ENCODE measurements around the gene SERGEF.
"Not testable (repeated sequence)": the region's sequence is repeated elsewhere in the genome, so short reads cannot be mapped to it uniquely, and the experiment has no call there.

Gene SERGEF

GRCh38 chr11:18001191-18001590 lies 11.7 kb downstream of the SERGEF start:
- Histone ChIP-seq H3K27ac (no peak overlapping the region), H3K36me3 (peaks cover 95% of the 10 kb centered on the region), H3K4me1 (no peaks in the 10 kb centered on the region), H4K20me1 (no peaks in the 10 kb centered on the region), H3K27me3 (no peaks in the 10 kb centered on the region), H3K4me2 (no peak overlapping the region), H3K4me3 (no peak overlapping the region), H3K9me3 (no peaks in the 10 kb centered on the region), H3K9ac (no peak overlapping the region)
- TF ChIP-seq Cebpa-rat (IDR thresholded peaks at IDR 0.05), result no peak

GRCh38 chr11:18000760-18001159 lies 12.1 kb downstream of the SERGEF start:
- H3K4me1 ChIP-seq, result no peaks in the 10 kb centered on the region
- no peaks in the 10 kb centered on the region for H3K27me3 ChIP-seq
- H3K9me3 ChIP-seq, result no peaks in the 10 kb centered on the region
- no peak overlapping the region for H3K4me3 ChIP-seq
- H3K9ac ChIP-seq, result no peak overlapping the region
- H4K20me1 ChIP-seq, result no peaks in the 10 kb centered on the region
- no peak overlapping the region for H3K27ac ChIP-seq
- TF ChIP-seq Cebpa-rat (IDR thresholded peaks at IDR 0.05), result no peak
- no peak overlapping the region for H3K4me2 ChIP-seq
- peaks cover 95% of the 10 kb centered on the region for H3K36me3 ChIP-seq

GRCh38 chr11:18000128-18000527 lies 12.7 kb downstream of the SERGEF start:
- not testable (repeated sequence) for H3K4me2 ChIP-seq, H3K9ac ChIP-seq, H4K20me1 ChIP-seq, H3K4me1 ChIP-seq, H3K27ac ChIP-seq, H3K4me3 ChIP-seq, H3K9me3 ChIP-seq, H3K27me3 ChIP-seq
- peaks cover 95% of the 10 kb centered on the region for H3K36me3 ChIP-seq

- H4K20me1 ChIP-seq, result no peaks in the 10 kb centered on the region
- H3K27ac ChIP-seq, result no peak overlapping the region
- H3K9me3 ChIP-seq, result no peaks in the 10 kb centered on the region
- H3K4me3 ChIP-seq, result no peak overlapping the region
- peaks cover 79% of the 10 kb centered on the region for H3K36me3 ChIP-seq
- no peak for TF ChIP-seq Cebpa-rat (IDR thresholded peaks at IDR 0.05)
- no peak overlapping the region for H3K9ac ChIP-seq
- H3K27me3 ChIP-seq, result no peaks in the 10 kb centered on the region
- H3K4me2 ChIP-seq, result no peak overlapping the region
- no peaks in the 10 kb centered on the region for H3K4me1 ChIP-seq
Observed at GRCh38 chr11:17992916-17993315, 19.9 kb downstream of the SERGEF start.

GRCh38 chr11:17991783-17992433 lies 20.9 kb downstream of the SERGEF start:
- no peak for TF ChIP-seq Cebpa-rat (IDR thresholded peaks at IDR 0.05)
- Histone ChIP-seq H4K20me1 (no peaks in the 10 kb centered on the region), H3K9ac (no peak overlapping the region), H3K4me1 (no peaks in the 10 kb centered on the region), H3K27ac (no peak overlapping the region), H3K9me3 (no peaks in the 10 kb centered on the region), H3K4me3 (no peak overlapping the region), H3K36me3 (peaks cover 82% of the 10 kb centered on the region), H3K27me3 (no peaks in the 10 kb centered on the region), H3K4me2 (no peak overlapping the region)

- H3K36me3 ChIP-seq, result peaks cover 84% of the 10 kb centered on the region
- H3K4me1 ChIP-seq, result no peaks in the 10 kb centered on the region
- no peak for TF ChIP-seq Cebpa-rat (IDR thresholded peaks at IDR 0.05)
- no peak overlapping the region for H3K4me3 ChIP-seq
- no peaks in the 10 kb centered on the region for H3K9me3 ChIP-seq
- H4K20me1 ChIP-seq, result no peaks in the 10 kb centered on the region
- no peaks in the 10 kb centered on the region for H3K27me3 ChIP-seq
- H3K4me2 ChIP-seq, result no peak overlapping the region
- no peak overlapping the region for H3K27ac ChIP-seq
- H3K9ac ChIP-seq, result no peak overlapping the region
Observed at GRCh38 chr11:17989306-17989705, 23.5 kb downstream of the SERGEF start.

GRCh38 chr11:17988465-17988864 lies 24.4 kb downstream of the SERGEF start:
- TF ChIP-seq Cebpa-rat (IDR thresholded peaks at IDR 0.05), result no peak
- Histone ChIP-seq H3K4me3 (no peak overlapping the region), H3K4me2 (no peak overlapping the region), H3K9me3 (no peaks in the 10 kb centered on the region), H3K27me3 (no peaks in the 10 kb centered on the region), H3K4me1 (no peaks in the 10 kb centered on the region), H3K9ac (no peak overlapping the region), H4K20me1 (no peaks in the 10 kb centered on the region), H3K36me3 (peaks cover 84% of the 10 kb centered on the region), H3K27ac (no peak overlapping the region)

- no peak for TF ChIP-seq Cebpa-rat (IDR thresholded peaks at IDR 0.05)
- Histone ChIP-seq H3K27ac (no peak overlapping the region), H3K9ac (no peak overlapping the region), H4K20me1 (no peaks in the 10 kb centered on the region), H3K9me3 (no peaks in the 10 kb centered on the region), H3K27me3 (no peaks in the 10 kb centered on the region), H3K36me3 (peaks cover 84% of the 10 kb centered on the region), H3K4me2 (no peak overlapping the region), H3K4me3 (no peak overlapping the region), H3K4me1 (no peaks in the 10 kb centered on the region)
Observed at GRCh38 chr11:17987826-17988225, 25.0 kb downstream of the SERGEF start.

GRCh38 chr11:17986711-17987220 lies 26.1 kb downstream of the SERGEF start:
- no peaks in the 10 kb centered on the region for H3K27me3 ChIP-seq
- no peaks in the 10 kb centered on the region for H3K9me3 ChIP-seq
- H3K4me3 ChIP-seq, result no peak overlapping the region
- H3K9ac ChIP-seq, result no peak overlapping the region
- peaks cover 84% of the 10 kb centered on the region for H3K36me3 ChIP-seq
- no peaks in the 10 kb centered on the region for H4K20me1 ChIP-seq
- TF ChIP-seq Cebpa-rat (IDR thresholded peaks at IDR 0.05), result no peak
- no peaks in the 10 kb centered on the region for H3K4me1 ChIP-seq
- H3K4me2 ChIP-seq, result no peak overlapping the region
- no peak overlapping the region for H3K27ac ChIP-seq

GRCh38 chr11:17986007-17986710 lies 26.7 kb downstream of the SERGEF start:
- Histone ChIP-seq H3K9me3 (no peaks in the 10 kb centered on the region), H3K4me2 (no peak overlapping the region), H4K20me1 (no peaks in the 10 kb centered on the region), H3K4me3 (no peak overlapping the region), H3K9ac (no peak overlapping the region), H3K4me1 (no peaks in the 10 kb centered on the region), H3K27ac (no peak overlapping the region), H3K27me3 (no peaks in the 10 kb centered on the region), H3K36me3 (peaks cover 84% of the 10 kb centered on the region)
- no peak for TF ChIP-seq Cebpa-rat (IDR thresholded peaks at IDR 0.05)

All from BLaER1 (cell line).